Measurements from ENCODE around the gene THRB. TPM values are rescaled to one million over a fixed set of nuclear protein-coding genes. Genes with fewer than 3 reads are reported as not detected.

THRB gene
- total and polyA plus RNA-seq, 9 of the 15 experiments (the other 6 are each of a cell fraction or from before 2014, with no cell fraction given), result 1.7 to 14.9 (median 6.9) TPM

DNA sequence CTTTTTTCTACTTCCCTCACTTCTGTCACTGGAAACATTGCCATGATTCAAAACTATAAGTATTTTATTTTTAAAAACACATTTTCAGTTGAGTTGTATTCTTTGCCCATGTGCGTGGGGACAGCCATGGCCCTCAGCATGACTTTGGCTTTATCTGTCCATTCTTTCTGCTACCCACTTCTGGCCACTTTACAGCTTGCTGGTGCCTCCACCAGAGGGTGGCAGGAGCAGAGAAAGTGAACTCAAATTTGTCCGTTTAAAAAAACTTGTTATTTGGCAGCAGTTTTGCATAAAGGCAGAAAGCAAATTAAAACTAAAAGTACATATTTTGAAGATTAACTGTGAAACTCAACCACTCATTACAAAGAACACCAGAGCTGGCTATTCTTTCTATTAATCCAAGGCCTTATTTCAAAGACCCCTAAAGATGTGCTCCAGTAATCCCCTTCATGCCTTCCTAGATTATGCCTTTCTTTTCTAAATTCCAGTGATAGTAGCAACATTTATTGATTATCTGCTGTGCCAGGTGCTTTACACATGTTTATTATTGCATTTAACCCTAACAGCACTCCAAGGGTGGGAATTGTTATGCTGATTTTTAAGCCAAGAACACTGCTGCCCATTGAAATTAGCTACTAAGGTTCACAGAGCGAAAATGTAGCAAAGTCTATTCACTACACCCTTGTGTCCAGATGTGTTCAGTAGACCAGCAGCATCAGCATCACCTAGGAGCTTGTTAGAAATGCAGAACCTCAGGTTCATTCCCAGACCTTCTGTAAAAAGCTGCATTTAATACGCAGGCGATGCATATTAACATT, 134.8 kb downstream of the THRB start (continued):
- TF ChIP-seq KDM5B (IDR thresholded peaks at IDR 0.05; ENCODE audit: insufficient replicate concordance, low read depth, low read length), result no peak
- no peak for TF ChIP-seq STAT5B (CRISPR knock-in tag; IDR thresholded peaks at IDR 0.05)
- TF ChIP-seq E2F5 (CRISPR knock-in tag; IDR thresholded peaks at IDR 0.05), result no peak
- no peak for TF ChIP-seq MAZ (CRISPR knock-in tag; conservative IDR thresholded peaks at IDR 0.05 in 1 of 2, IDR thresholded peaks at IDR 0.05 in 1 of 2)
- no peak for TF ChIP-seq SMAD2 (IDR thresholded peaks at IDR 0.05; ENCODE audit: low read depth, low read length)
- TF ChIP-seq, protein P1, sequence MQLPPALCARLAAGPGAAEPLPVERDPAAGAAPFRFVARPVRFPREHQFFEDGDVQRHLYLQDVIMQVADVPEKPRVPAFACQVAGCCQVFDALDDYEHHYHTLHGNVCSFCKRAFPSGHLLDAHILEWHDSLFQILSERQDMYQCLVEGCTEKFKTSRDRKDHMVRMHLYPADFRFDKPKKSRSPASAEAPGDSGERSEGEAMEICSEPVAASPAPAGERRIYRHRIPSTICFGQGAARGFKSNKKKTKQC (CRISPR knock-in tag; IDR thresholded peaks at IDR 0.05), result no peak
- no peak for TF ChIP-seq CC2D1A (IDR thresholded peaks at IDR 0.05)
- no peak for TF ChIP-seq SOX6 (IDR thresholded peaks at IDR 0.05)
- no peak for TF ChIP-seq SMARCA4 (IDR thresholded peaks at IDR 0.05)
- TF ChIP-seq ZNF830 (CRISPR knock-in tag; IDR thresholded peaks at IDR 0.05), result no peak
- 0 out of 2 replicates have a peak, but pooled peaks have one; percentile 39 for TF ChIP-seq DEAF1 (CRISPR knock-in tag; IDR thresholded peaks at IDR 0.05)
- no peak for TF ChIP-seq ZNF165 (CRISPR knock-in tag; IDR thresholded peaks at IDR 0.05; ENCODE audit: borderline replicate concordance)
- TF ChIP-seq MYC (IDR thresholded peaks at IDR 0.05; ENCODE audit: low read depth, low read length), result no peak
- TF ChIP-seq MYC (CRISPR knock-in tag; IDR thresholded peaks at IDR 0.05; ENCODE audit: borderline replicate concordance, low read depth), result no peak
- TF ChIP-seq TAF9B (IDR thresholded peaks at IDR 0.05; ENCODE audit: partially characterized antibody), result no peak
- TF ChIP-seq ZC3H11A (IDR thresholded peaks at IDR 0.05; ENCODE audit: low read depth, low read length), result no peak
- TF ChIP-seq CEBPB (tag; IDR thresholded peaks at IDR 0.05), result no peak
- no peak for TF ChIP-seq CBX1 (IDR thresholded peaks at IDR 0.05; ENCODE audit: low read depth)
- TF ChIP-seq, protein P2, sequence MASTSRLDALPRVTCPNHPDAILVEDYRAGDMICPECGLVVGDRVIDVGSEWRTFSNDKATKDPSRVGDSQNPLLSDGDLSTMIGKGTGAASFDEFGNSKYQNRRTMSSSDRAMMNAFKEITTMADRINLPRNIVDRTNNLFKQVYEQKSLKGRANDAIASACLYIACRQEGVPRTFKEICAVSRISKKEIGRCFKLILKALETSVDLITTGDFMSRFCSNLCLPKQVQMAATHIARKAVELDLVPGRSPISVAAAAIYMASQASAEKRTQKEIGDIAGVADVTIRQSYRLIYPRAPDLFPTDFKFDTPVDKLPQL (IDR thresholded peaks at IDR 0.05; ENCODE audit: extremely low read depth, insufficient read length), result no peak
- TF ChIP-seq SMAD1 (IDR thresholded peaks at IDR 0.05; ENCODE audit: low read depth, low read length, partially characterized antibody), result no peak
- TF ChIP-seq RAD21 (CRISPR knock-in tag; conservative IDR thresholded peaks at IDR 0.05 in 1 of 2, IDR thresholded peaks at IDR 0.05 in 1 of 2), result peak; percentile 33 to 59
- no peak for TF ChIP-seq JUN (IDR thresholded peaks at IDR 0.05; ENCODE audit: borderline replicate concordance, low read depth, low read length)
- TF ChIP-seq JUN (CRISPR knock-in tag; IDR thresholded peaks at IDR 0.05; ENCODE audit: borderline replicate concordance), result no peak
- no peak for TF ChIP-seq THAP7 (CRISPR knock-in tag; IDR thresholded peaks at IDR 0.05)

All from K562 (cell line).